Dedifferentiated amniotic fluid mesenchymal stem cell (primary cell): ENCODE measurements around the gene NDUFB4.

Source experiments
- DNase-seq: peaks from one replicate; pipeline ENCODE4 v3.0.0-alpha.2; 2016; ENCODE audit errors: extremely low spot score

The NDUFB4 gene

GRCh38 chr3:120596116-120596852, at the start of gene NDUFB4:
Gene NDUFB4 (plus strand): TSS chr3:120596336. CDS start chr3:120596360, 24 bp downstream.
- DNase-seq, result peak; percentile 99

DNA sequence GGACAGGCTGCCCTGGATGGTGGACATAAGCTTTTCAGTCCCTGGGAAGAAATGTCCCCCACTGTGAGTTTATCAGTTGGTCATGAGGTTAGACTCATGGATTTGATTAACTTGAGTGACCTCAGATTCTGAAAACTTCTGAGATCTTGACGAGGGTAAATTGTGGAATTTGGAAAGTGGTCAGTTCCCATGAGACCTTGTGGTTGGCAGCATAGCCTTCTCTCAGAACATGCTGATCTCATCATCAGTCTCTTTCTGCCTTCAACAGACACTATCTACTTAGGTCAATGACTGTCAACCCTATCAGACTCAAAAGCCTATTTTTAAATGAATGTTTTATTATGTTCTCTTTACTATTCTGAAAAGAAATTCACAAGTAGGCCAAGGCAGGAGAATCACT, 45.6 kb upstream of the NDUFB4 start:
- DNase-seq, result no peak

- DNase-seq, result no peak
These were observed 43.7 kb upstream of the NDUFB4 start for GRCh38 chr3:120552184-120553172.

DNA sequence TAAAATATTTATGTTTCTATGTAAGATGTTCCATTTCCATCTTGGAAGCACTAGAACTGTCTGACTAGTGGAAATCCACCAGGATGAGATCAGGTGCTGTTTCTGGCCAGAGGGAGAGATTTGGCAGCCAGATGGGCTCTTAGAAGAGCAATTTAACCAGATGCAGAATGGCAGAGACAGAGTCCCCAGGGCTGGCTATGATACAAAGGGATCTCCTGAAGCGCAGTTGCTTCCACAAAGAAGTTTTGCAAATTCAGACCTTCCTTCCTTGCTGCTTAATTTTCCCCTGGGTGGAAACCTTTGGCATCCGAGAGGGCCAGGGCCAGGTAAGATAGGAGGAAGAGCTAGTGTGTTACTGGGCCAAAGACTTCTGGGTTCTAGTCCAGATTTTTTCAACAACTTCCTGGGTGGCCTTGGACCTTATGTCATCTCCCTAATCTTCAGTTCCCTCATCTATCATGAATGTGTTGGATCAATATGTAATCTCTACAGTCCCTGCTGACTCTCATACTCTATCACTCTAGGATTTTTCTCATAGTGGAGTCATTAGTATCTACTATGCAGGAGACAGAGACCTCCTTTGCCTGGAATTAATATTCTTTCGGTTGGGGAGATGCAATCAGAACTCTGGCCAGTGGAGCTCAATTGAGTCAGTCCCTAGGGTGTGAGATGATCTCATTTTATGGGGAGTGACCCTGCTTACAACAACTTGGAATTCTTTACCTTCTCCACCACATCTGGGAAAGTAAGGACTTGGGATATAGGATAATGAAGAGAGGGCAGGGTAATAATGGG, 41.1 kb upstream of the NDUFB4 start:
- DNase-seq, result no peak

DNA sequence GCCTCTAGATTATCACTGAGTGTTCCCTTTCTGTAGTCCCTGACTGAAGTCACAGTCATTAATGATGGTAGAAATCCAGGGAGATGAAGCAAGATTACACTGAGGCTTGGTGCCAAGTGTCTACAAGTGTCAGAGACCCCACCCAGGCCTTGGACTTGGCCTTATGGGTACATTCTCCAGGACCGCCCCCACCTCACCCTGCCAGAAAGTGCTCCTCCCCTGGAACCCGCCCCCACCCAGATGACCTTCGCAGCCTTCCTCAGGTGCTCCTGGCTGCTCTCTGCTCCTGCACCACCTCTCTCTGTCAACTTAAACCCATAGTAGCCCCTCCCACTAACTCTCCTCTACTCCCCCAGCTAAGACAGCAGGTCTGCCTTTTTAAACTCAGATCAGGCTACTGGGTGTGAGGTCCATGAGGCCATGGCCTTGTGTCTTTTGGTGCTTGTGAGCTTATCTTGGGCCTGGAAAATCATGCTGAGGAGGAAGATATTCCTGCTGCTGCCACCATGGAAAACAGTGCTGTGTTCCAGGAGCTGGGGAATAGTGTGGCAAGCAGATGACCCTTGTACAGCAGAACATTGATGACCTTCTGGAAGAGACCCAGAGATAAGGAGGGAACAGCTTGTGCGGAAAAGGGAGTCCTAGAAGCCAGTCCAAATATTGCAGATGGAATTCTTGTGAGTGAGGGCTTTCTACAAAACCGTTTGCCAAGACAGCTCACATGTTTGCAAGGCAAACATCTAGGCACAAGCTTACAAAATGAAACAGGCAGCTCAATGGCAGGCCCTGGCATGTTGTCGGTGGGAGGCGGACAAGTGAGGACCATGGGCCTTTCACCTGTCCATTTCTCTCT, 40.3 kb upstream of the NDUFB4 start:
- no peak for DNase-seq

GRCh38 chr3:120557115-120557514, 39.0 kb upstream of the NDUFB4 start:
- DNase-seq, result no peak

GRCh38 chr3:120558771-120559241, 37.3 kb upstream of the NDUFB4 start:
- peak; percentile 96 for DNase-seq

GRCh38 chr3:120559242-120560061, 36.7 kb upstream of the NDUFB4 start:
- peak; percentile 37 for DNase-seq

GRCh38 chr3:120560304-120561250, 35.6 kb upstream of the NDUFB4 start:
- no peak for DNase-seq

DNA sequence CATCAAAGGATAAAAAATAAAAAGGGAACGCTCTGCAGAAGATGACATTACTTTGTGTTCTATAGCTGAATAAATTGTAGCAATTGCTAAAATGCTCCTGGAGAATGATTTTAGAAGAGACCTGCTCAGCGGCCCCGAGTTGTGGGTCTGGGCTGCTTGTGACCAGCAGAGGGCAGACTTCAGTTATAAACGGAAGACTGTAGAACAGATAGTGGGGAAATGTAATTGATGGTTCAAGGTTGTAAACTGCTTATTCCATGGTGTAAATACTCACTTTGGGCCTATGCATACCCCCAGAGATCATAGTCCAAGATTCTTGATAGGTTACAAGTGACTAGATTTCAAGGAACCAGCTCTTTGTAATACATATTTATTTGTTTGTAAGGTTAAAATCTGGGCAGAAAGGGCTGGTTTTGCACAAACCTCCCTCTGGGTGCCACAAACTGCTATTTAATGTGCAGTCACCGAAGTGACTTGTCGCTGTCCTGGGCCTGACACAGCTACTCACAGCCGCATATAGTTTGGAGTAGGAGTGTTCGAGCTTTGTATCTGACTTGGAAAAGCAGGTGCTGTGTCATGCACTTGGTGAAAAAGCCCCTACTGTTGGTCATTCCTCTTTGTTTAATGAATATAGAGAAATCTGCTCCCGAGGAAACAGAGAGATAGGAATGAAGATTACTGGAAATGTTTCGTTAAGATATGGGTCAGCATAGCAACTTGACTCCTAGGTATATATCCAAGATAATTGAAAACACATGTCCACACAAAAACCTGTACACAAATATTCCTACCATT, 34.7 kb upstream of the NDUFB4 start:
- DNase-seq, result peak; percentile 66

DNA sequence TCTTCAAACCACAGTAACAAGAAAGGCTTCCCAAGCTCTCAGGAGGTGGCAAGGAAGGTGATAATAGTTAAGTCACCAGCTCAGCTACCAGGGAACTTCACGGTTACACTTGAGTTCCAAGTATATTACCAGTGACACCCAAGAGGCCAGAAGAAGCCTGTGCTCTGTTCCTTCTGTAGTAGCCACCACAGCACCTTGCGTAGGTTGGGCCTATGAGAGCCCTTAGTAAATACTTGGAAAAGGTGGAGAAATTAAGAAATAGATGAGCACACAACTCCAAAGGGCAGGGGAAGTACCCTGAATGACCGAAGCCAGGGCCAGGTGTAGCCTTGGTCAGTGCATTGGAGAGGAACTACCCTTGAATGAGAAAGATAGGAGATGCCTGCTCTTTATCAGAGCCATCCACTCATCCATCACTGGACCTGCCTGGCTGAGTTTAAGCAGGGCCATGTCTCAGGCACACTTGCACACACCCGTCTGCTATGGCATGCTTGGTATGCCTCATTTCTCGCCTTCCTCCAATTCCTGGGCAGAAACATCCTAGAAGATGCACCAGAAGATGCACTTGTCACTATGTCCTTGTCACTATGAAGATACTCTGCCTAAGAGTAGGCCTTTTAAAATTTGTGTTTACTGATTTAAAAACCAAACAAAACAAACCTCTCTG, 32.6 kb upstream of the NDUFB4 start:
- DNase-seq, result no peak

DNA sequence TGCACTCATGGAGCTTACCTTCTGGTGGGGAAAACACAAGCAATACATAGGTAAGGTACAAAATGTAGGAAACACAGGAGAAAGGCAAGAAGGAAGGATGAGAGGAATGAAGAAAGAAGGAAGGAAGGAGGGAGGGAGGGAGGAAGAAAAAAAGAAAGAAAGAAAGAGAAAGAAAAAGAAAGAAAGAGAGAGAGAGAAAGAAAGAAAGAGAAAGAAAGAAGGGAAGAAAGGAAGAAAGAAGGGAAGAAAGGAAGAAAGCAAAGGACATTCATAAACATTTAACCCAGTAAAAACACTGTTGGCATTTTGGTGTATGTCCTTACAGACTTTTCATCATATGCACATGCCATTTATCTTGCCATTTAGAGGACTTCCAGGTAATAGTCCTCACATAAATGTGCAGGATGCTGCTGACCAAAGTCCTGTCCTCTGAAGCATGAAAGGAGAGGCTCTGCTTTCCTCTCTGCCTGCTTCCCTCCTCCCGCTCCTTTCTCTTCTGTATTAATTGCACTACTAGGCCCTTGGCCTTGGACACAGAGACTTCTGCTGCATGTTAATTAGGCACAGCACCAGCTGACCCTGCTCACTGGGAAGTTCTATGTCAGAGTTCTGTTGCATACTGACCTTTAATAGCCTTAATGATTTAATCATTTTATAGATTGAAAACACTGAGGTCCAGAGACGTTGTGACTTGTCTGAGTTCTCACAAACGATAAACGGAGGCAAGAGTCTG, 29.7 kb upstream of the NDUFB4 start:
- DNase-seq, result no peak

- peak; percentile 58 for DNase-seq
These were observed 28.6 kb upstream of the NDUFB4 start for GRCh38 chr3:120567370-120568201.

DNA sequence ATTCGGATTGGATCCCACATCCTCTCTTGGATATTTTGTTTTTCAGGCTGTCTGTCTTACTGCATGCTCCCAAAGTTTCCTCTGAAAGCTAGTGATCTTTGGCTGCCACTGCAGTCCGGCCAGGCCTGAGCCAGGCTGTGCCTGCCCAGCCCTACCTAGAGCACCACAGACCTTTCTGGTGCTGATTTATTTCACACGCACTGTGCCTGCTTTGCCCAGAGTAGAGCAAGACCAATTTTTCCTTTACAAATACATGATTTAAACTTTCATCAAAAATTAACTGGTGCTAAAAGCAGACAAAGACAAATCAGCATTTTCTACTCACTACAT, 28.0 kb upstream of the NDUFB4 start:
- no peak for DNase-seq

DNA sequence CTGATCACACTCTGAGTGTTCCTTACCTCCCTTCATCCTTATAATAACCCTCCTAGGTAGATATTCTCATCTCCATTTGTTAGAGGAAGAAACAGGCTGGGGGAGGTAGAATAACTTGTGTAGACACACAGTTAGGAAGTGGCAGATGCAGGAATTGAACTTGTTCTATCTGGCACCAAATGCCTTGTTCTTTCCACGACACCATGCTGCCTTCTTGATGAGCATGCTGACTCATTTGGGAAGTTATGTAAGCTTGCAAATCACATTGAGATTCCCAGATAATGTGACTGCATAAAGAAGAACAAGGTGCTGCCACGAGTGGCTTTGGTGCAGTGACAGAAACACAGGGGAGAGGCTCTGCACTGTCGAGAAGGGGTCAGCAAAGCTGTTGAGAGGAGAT, 27.5 kb upstream of the NDUFB4 start:
- DNase-seq, result no peak
